Transverse colon (tissue), 4 donors: ENCODE data around the gene ANKZF1. TPM values are rescaled to one million over a fixed set of nuclear protein-coding genes. Genes with fewer than 3 reads are reported as not detected.

Experiments
- DNase-seq: peaks from one replicate; pipeline ENCODE4 v3.0.0-alpha.2; 2019
- H3K27ac ChIP-seq, 4 donors: fragments of 200-600 bp; sonication (generic); 2 replicates each; pipeline ENCODE4 v1.5.1; 2016 to 2018; ENCODE audit warnings: inconsistent platforms in 4 of 4
- H3K27me3 ChIP-seq: fragments of 200-600 bp; sonication (generic); 2 replicates; pipeline ENCODE4 v1.5.1; 2017; ENCODE audit warnings: inconsistent platforms
- H3K36me3 ChIP-seq, 4 donors: fragments of 200-600 bp; sonication (generic); 2 replicates each; pipeline ENCODE4 v1.5.1; 2017 to 2019; ENCODE audit warnings: inconsistent platforms in 4 of 4
- H3K4me1 ChIP-seq, 4 donors: fragments of 200-600 bp; sonication (generic); 2 replicates each; pipeline ENCODE4 v1.5.1; 2017 to 2020; ENCODE audit warnings: inconsistent platforms in 4 of 4
- H3K4me3 ChIP-seq, 4 donors: fragments of 200-600 bp; sonication (generic); 1 replicate in 1 of 4; 2 replicates in 3 of 4; pipeline versions ENCODE4 v1.5.1 to v1.6.1; 2017 to 2019; ENCODE audit warnings: inconsistent platforms in 4 of 4
- H3K9me3 ChIP-seq, 2 donors: fragments of 200-600 bp; sonication (generic); 2 replicates each; pipeline ENCODE4 v1.5.1; 2017 to 2019; ENCODE audit warnings: inconsistent platforms in 2 of 2
- EP300 ChIP-seq: sonication (generic); formaldehyde crosslinking; IDR thresholded peaks from one replicate; pipeline ENCODE4 v1.6.1; 2017; ENCODE audit warnings: antibody characterized with exemption, low read depth
- POLR2A ChIP-seq: fragments of 450-650 bp; IDR thresholded peaks from one replicate; pipeline ENCODE4 v1.6.1; 2016; ENCODE audit warnings: antibody characterized with exemption, mild to moderate bottlenecking, moderate library complexity
- POLR2AphosphoS5 ChIP-seq, 3 donors: sonication (generic); formaldehyde crosslinking; IDR thresholded peaks; one replicate each; pipeline ENCODE4 v1.6.1; 2016; ENCODE audit warnings: antibody characterized with exemption in 3 of 3
- WGBS, 2 donors: methylation state at CpG; one replicate each; pipeline ENCODE4 v1.1.5; 2018; ENCODE audit warnings: low coverage in 1 of 2; 5-methylcytosine and 5-hydroxymethylcytosine counted together
- in situ Hi-C, 4 donors: fragments of 200-750 bp; cut with MboI; loops; one replicate each; pipeline versions ENCODE4 v1.15.0 to v1.15.1; 2017; ENCODE audit warnings: low sequenced_read_pairs in 3 of 4, low pct_ligation_motif_present in 1 of 4, low pct_unique_long_range_greater_than_20kb in 1 of 4
- intact Hi-C: fragments of 100-400 bp; cut with DNase I; formaldehyde crosslinking; loops from one replicate; pipeline ENCODE4 v1.15.1; 2023; ENCODE audit warnings: low total_unique reads
- total RNA-seq, 4 donors: library from RNA; depleted of rRNA; stranded (reverse); fragments of >200 nt; gene quantifications; one replicate each; pipeline ENCODE4 v1.1.0, GENCODE V29; 2016
- TF ChIP-seq, protein P1 (sequence below), 5 experiments: fragments of 200-600 bp in 3 of 5; fragments of 450-650 bp in 2 of 5; sonication (generic) in 3 of 5; IDR thresholded peaks; 1 replicate in 2 of 5; 2 replicates in 3 of 5; pipeline ENCODE4 v1.5.1; 2016 to 2017; ENCODE audit warnings: antibody characterized with exemption in 5 of 5, inconsistent platforms in 3 of 5, mild to moderate bottlenecking in 2 of 5, moderate library complexity in 1 of 5

ANKZF1 gene
- total RNA-seq, 4 donors from 2014 or later, result 64.3 to 318 (median 114) TPM

DNA sequence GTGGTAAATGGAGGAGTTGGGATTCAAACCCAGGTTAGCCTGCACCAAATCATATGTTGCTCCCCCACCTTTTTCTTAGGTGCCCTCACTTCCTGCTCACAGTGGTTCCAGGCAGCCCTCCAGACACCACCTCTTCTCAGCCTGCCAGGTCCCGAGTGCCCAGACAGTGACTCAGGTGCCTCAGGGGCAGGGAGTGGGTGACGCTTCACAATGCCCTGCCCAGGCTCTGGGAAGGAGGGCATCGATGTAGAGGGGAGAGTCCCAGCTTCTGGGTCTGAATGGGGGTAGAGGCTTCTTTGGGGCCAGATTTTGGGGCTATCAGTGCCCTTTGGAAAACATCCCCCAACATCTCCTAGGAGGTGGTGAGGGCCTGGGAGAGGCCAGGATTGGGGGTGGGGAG lies 44.3 kb downstream of the ANKZF1 start:
- Histone ChIP-seq H3K36me3 (no peaks in the 10 kb centered on the region), H3K4me3 (no peak overlapping the region), H3K9me3 (no peaks in the 10 kb centered on the region), H3K27me3 (no peaks in the 10 kb centered on the region), H3K27ac (peak overlapping the region in 2 of 4 donors; percentile 46 to 62), H3K4me1 (peaks cover 11 to 20% (median 14%) of the 10 kb centered on the region in 4 donors)
- intact Hi-C loops, result no loop called here
- TF ChIP-seq POLR2AphosphoS5 (IDR thresholded peaks at IDR 0.05) (no peak), POLR2A (no peak), EP300 (no peak)
- TF ChIP-seq, protein P1, sequence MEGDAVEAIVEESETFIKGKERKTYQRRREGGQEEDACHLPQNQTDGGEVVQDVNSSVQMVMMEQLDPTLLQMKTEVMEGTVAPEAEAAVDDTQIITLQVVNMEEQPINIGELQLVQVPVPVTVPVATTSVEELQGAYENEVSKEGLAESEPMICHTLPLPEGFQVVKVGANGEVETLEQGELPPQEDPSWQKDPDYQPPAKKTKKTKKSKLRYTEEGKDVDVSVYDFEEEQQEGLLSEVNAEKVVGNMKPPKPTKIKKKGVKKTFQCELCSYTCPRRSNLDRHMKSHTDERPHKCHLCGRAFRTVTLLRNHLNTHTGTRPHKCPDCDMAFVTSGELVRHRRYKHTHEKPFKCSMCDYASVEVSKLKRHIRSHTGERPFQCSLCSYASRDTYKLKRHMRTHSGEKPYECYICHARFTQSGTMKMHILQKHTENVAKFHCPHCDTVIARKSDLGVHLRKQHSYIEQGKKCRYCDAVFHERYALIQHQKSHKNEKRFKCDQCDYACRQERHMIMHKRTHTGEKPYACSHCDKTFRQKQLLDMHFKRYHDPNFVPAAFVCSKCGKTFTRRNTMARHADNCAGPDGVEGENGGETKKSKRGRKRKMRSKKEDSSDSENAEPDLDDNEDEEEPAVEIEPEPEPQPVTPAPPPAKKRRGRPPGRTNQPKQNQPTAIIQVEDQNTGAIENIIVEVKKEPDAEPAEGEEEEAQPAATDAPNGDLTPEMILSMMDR (IDR thresholded peaks at IDR 0.05), result no peak
- WGBS, 2 donors, result 0 to 85% methylated on average over 1 to 3 of the region's 3 CpGs
- DNase-seq, result no peak
- in situ Hi-C loops, result no loop called here

GRCh38 chr2:219274361-219274921 lies 44.8 kb downstream of the ANKZF1 start:
- Histone ChIP-seq H3K27me3 (no peaks in the 10 kb centered on the region), H3K9me3 (no peaks in the 10 kb centered on the region), H3K4me1 (peaks cover 11 to 17% (median 14%) of the 10 kb centered on the region in 4 donors), H3K4me3 (no peak overlapping the region), H3K27ac (peak overlapping the region in 3 of 4 donors; percentile 14 to 62 (median 46)), H3K36me3 (no peaks in the 10 kb centered on the region)
- intact Hi-C loops, result no loop called here
- in situ Hi-C loops, result no loop called here
- TF ChIP-seq POLR2AphosphoS5 (IDR thresholded peaks at IDR 0.05), result no peak
- no peak for TF ChIP-seq EP300
- no peak for DNase-seq
- 41 to 63% methylated on average over 3 to 6 of the region's 6 CpGs for WGBS, 2 donors

GRCh38 chr2:219277703-219278654 lies 48.4 kb downstream of the ANKZF1 start:
- TF ChIP-seq, protein P1 (IDR thresholded peaks at IDR 0.05), result peak; percentile 96 to 100 (median 99)
- TF ChIP-seq POLR2AphosphoS5 (IDR thresholded peaks at IDR 0.05), result no peak
- no peak for TF ChIP-seq EP300
- intact Hi-C loops (loop anchor here (2.0 kb wide), 1 partner anchor 17 kb away; no protein-coding TSS in a partner anchor), in situ Hi-C loops (loop anchor here in 1 of 4 donors (25.0 kb wide), 1 partner anchor 116 kb away; the partner anchor contains the start of genes NHEJ1 and SLC23A3)
- H3K27me3 ChIP-seq, result no peaks in the 10 kb centered on the region
- peak overlapping the region; percentile 94 to 98 (median 98) for H3K27ac ChIP-seq
- no peaks in the 10 kb centered on the region for H3K9me3 ChIP-seq
- H3K4me3 ChIP-seq, result peak overlapping the region in 1 of 4 donors; percentile 8
- peaks cover 16 to 29% (median 23%) of the 10 kb centered on the region in 4 donors for H3K4me1 ChIP-seq
- H3K36me3 ChIP-seq, result peaks cover 0 to 3% (median 0%) of the 10 kb centered on the region in 4 donors
- peak; percentile 87 for DNase-seq
- WGBS, 2 donors, result 28% methylated on average over 25 of the region's 25 CpGs; no CpG with 5 or more reads in 1 of the 2 donors

DNA sequence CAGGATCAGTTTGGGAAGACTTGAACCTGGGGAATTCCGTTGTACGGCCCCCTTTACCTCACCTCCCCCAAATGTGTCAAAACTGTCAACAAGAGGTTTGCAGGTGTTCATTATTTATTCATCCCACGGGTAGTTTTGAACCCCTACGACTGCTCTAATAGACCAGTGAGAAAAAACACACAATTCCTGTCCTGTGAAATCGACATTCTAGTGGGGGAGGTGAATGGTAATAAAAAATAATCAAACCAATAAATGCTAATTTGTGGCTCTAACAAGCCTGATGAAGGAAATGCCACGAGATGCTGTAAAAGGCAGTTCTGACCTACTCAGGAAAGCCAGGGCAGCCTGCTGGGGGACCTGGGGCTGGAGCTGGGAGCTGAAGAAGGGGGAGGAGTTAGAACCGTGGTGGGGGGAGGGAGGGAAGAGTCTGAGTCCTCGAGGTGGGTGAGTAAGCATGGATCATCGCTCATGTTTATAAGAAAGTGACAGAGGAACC lies 49.1 kb downstream of the ANKZF1 start:
- Histone ChIP-seq H3K27ac (peak overlapping the region; percentile 94 to 98 (median 98)), H3K4me1 (peaks cover 16 to 29% (median 23%) of the 10 kb centered on the region in 4 donors), H3K9me3 (no peaks in the 10 kb centered on the region), H3K4me3 (peak overlapping the region in 3 of 4 donors; percentile 53 to 76 (median 61)), H3K36me3 (peaks cover 0 to 3% (median 0%) of the 10 kb centered on the region in 4 donors), H3K27me3 (no peaks in the 10 kb centered on the region)
- TF ChIP-seq EP300 (no peak), POLR2A (no peak), POLR2AphosphoS5 (IDR thresholded peaks at IDR 0.05) (no peak)
- TF ChIP-seq, protein P1 (IDR thresholded peaks at IDR 0.05), result no peak
- no peak for DNase-seq
- intact Hi-C loops (no loop called here), in situ Hi-C loops (loop anchor here in 1 of 4 donors (25.0 kb wide), 1 partner anchor 116 kb away; the partner anchor contains the start of genes NHEJ1 and SLC23A3)
- WGBS, 2 donors, result 0 to 12% methylated on average over 1 to 9 of the region's 9 CpGs
